ENCODE measurements around the gene TSR1.

Gene TSR1

DNA sequence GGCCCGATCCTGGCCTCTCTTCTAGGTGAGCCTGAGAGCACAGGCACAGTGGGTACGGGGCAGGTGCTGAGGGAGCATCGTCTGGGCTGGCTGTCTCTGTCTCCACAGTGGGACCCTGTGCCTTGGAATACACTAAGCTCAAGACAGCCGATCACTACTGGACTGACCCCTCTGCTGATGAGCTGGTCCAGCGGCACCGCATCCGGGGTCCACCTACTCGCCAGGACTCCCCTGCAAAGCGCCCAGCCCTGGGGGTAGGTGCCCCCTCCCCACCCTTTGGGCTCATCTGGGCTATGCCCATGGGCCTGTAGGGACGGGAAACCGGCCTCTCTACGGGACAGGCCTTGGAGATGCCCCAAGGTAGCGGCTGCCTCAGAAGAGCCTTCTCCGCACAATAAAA lies 26.6 kb upstream of the TSR1 start:
- TF ChIP-seq, protein P1, sequence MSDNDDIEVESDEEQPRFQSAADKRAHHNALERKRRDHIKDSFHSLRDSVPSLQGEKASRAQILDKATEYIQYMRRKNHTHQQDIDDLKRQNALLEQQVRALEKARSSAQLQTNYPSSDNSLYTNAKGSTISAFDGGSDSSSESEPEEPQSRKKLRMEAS (IDR thresholded peaks at IDR 0.05; ENCODE audit: low read depth, low read length), result no peak
- TF ChIP-seq POLR2A (IDR thresholded peaks at IDR 0.05; ENCODE audit: extremely low read depth, insufficient read length) (no peak), MYC (IDR thresholded peaks at IDR 0.05; ENCODE audit: low read depth, low read length) (no peak)
- TF ChIP-seq, protein P2, sequence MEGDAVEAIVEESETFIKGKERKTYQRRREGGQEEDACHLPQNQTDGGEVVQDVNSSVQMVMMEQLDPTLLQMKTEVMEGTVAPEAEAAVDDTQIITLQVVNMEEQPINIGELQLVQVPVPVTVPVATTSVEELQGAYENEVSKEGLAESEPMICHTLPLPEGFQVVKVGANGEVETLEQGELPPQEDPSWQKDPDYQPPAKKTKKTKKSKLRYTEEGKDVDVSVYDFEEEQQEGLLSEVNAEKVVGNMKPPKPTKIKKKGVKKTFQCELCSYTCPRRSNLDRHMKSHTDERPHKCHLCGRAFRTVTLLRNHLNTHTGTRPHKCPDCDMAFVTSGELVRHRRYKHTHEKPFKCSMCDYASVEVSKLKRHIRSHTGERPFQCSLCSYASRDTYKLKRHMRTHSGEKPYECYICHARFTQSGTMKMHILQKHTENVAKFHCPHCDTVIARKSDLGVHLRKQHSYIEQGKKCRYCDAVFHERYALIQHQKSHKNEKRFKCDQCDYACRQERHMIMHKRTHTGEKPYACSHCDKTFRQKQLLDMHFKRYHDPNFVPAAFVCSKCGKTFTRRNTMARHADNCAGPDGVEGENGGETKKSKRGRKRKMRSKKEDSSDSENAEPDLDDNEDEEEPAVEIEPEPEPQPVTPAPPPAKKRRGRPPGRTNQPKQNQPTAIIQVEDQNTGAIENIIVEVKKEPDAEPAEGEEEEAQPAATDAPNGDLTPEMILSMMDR (IDR thresholded peaks at IDR 0.05; ENCODE audit: low read depth, low read length), result no peak
- H3K4me3 ChIP-seq (ENCODE audit: low read depth, low read length), result no peak overlapping the region
- no peak for DNase-seq (ENCODE audit: low read depth)

DNA sequence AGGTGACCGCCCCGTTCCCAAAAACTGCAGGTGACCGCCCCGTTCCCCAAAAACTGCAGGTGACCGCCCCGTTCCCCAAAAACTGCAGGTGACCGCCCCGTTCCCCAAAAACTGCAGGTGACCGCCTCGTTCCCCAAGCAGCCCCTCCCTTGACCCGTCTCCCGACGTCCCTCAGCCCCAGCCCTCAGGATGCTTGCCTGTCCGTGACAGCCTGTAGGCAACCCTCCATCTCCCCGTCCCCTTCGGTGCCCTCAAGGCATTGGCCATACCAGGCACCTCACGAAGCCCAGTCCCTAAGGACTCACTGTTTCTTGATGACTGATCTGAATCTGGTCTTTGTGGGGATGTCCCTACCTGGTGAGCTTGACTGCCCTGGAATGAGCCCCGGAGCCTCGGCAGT lies 26.2 kb upstream of the TSR1 start:
- H3K4me3 ChIP-seq (ENCODE audit: low read depth, low read length), result no peak overlapping the region
- DNase-seq (ENCODE audit: low read depth), result no peak
- TF ChIP-seq, protein P1 (IDR thresholded peaks at IDR 0.05; ENCODE audit: low read depth, low read length), result no peak
- TF ChIP-seq, protein P2 (IDR thresholded peaks at IDR 0.05; ENCODE audit: low read depth, low read length), result no peak
- TF ChIP-seq POLR2A (IDR thresholded peaks at IDR 0.05; ENCODE audit: extremely low read depth, insufficient read length), result no peak
- TF ChIP-seq MYC (IDR thresholded peaks at IDR 0.05; ENCODE audit: low read depth, low read length), result no peak

DNA sequence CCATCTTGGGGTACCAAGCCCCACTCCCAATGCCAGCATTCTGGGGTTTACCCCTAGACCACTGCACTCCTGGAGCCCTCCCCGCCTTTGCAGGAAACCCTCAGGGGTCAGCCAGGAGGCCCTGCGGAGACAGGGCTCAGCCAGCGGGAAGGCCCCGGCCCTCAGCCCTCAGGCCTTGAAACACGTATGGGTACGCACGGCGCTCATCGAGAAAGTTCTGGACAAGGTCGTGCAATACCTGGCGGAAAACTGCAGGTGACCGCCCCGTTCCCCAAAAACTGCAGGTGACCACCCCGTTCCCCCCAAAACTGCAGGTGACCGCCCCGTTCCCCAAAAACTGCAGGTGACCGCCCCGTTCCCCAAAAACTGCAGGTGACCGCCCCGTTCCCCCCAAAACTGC lies 25.8 kb upstream of the TSR1 start:
- no peak for TF ChIP-seq MYC (IDR thresholded peaks at IDR 0.05; ENCODE audit: low read depth, low read length)
- no peak for TF ChIP-seq POLR2A (IDR thresholded peaks at IDR 0.05; ENCODE audit: extremely low read depth, insufficient read length)
- TF ChIP-seq, protein P2 (IDR thresholded peaks at IDR 0.05; ENCODE audit: low read depth, low read length), result no peak
- TF ChIP-seq, protein P1 (IDR thresholded peaks at IDR 0.05; ENCODE audit: low read depth, low read length), result no peak
- DNase-seq (ENCODE audit: low read depth), result no peak
- no peak overlapping the region for H3K4me3 ChIP-seq (ENCODE audit: low read depth, low read length)

DNA sequence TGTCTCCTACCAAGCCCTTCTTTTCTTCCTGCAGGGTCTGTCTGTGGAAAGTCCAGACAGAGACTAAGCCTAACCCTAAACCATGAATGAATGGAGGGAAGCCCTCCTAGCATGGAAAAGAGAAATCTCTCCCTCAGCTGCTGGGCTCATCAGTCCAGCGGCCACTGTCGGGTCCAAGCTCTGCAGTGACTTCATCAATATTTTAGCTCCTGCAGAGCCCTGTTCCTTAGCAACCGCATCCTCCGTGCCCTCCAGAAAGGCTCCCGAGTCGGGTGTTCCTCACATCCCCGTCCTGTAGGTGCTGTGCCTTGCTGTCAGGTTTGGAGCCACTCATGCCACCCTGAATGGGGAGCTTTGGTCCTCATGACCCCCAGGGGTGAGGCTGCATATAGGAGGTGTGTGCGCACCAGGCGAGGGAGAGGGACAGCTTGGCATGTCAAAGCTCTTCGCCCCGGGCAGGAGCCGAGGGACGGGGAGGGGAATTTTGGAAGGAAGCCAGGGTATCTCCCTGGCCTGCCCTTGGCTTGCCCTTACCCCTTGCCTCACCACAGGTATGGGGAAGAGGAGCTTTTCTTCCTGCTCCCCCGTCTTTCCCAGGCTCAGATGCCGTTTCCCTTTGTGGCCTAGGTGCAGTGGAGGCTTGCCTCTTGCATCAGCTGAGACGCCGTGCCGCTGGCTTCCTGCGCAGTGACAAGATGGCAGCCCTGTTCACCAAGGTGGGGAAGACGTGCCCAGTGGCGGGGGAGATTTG lies 24.9 kb upstream of the TSR1 start:
- no peak overlapping the region for H3K4me3 ChIP-seq (ENCODE audit: low read depth, low read length)
- DNase-seq (ENCODE audit: low read depth), result no peak
- TF ChIP-seq POLR2A (IDR thresholded peaks at IDR 0.05; ENCODE audit: extremely low read depth, insufficient read length) (no peak), MYC (IDR thresholded peaks at IDR 0.05; ENCODE audit: low read depth, low read length) (no peak)
- TF ChIP-seq, protein P2 (IDR thresholded peaks at IDR 0.05; ENCODE audit: low read depth, low read length), result no peak
- TF ChIP-seq, protein P1 (IDR thresholded peaks at IDR 0.05; ENCODE audit: low read depth, low read length), result no peak

DNA sequence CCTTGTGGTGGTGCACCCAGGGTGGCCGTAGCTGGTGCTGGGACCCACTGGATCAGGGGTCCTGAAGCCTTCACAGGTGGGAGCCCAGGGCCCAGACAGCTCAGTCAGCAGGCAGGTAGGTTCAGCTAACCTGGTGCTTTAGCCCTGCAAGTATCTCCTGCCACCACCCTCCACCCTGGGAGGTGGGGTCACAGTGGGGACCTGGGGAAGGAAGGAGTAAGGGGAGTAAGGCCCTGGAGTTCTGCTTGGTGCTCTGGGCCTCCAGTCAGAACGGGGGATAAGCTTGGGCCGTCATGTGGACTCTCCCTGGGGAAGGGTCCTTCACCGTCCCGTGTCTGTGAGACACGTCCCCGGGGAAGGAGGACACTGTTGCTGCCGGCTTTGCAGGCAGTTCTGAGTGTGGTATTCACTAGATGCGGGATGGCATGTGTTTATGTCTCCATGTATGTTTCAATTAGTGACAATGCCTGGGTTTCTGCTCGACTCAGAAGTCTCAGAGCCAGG lies 21.7 kb upstream of the TSR1 start:
- no peak overlapping the region for H3K4me3 ChIP-seq (ENCODE audit: low read depth, low read length)
- TF ChIP-seq MYC (IDR thresholded peaks at IDR 0.05; ENCODE audit: low read depth, low read length) (no peak), POLR2A (IDR thresholded peaks at IDR 0.05; ENCODE audit: extremely low read depth, insufficient read length) (no peak)
- TF ChIP-seq, protein P2 (IDR thresholded peaks at IDR 0.05; ENCODE audit: low read depth, low read length), result no peak
- TF ChIP-seq, protein P1 (IDR thresholded peaks at IDR 0.05; ENCODE audit: low read depth, low read length), result no peak
- no peak for DNase-seq (ENCODE audit: low read depth)

Measured in NB4 (cell line).